GM12801 (cell line): ENCODE data around the gene TBX3.

Experiments used
- CTCF ChIP-seq: IDR thresholded peaks from one replicate; pipeline ENCODE4 v1.5.1; 2011; ENCODE audit warnings: control low read depth; ENCODE audit not compliant: insufficient read length; ENCODE audit errors: extremely low read depth

Gene TBX3

GRCh38 chr12:114668151-114668885 is 15.7 kb downstream of the TBX3 start:
- no peak for TF ChIP-seq CTCF

GRCh38 chr12:114667669-114668150 is 16.3 kb downstream of the TBX3 start:
- TF ChIP-seq CTCF, result no peak

GRCh38 chr12:114666746-114667668 is 17.0 kb downstream of the TBX3 start:
- TF ChIP-seq CTCF, result no peak

- no peak for TF ChIP-seq CTCF
Measured at GRCh38 chr12:114665411-114666260, 18.3 kb downstream of the TBX3 start.

- no peak for TF ChIP-seq CTCF
Measured at GRCh38 chr12:114664651-114665320, 19.2 kb downstream of the TBX3 start.

- peak; percentile 8 for TF ChIP-seq CTCF
Measured at GRCh38 chr12:114662512-114663177, 21.3 kb downstream of the TBX3 start.
